WTC11 (cell line): ENCODE measurements around the gene TSPAN6. TPM values are rescaled to one million over a fixed set of nuclear protein-coding genes. Genes with fewer than 3 reads are reported as not detected.

Experiments used
- ATAC-seq: fragments of 200-7000 bp; cut with Tn5 transposase; 2 replicates; pipeline ENCODE4 v1.10.0; 2021; ENCODE audit warnings: mild to moderate bottlenecking, moderate library complexity
- CTCF ChIA-PET: fragments of 300-600 bp; sonication (Branson Sonifier 250); formaldehyde crosslinking; loops from one replicate; lab custom pipeline; 2021; ENCODE audit warnings: antibody characterized with exemption; lab: Charles Lee
- POLR2A ChIA-PET: fragments of 350-600 bp; sonication (Branson Sonifier 250); formaldehyde crosslinking; loops from one replicate; lab custom pipeline; 2021; ENCODE audit warnings: antibody characterized with exemption; lab: Charles Lee
- DNase-seq: peaks from one replicate; pipeline ENCODE4 v3.0.0; 2021; ENCODE audit warnings: low spot score
- H3K27ac Mint-ChIP-seq: 2 replicates; pipeline ENCODE4 v1.8.0; 2021; ENCODE audit warnings: mixed read lengths
- H3K27me3 Mint-ChIP-seq: 2 replicates; pipeline ENCODE4 v1.8.0; 2021; ENCODE audit warnings: low read depth, mild to moderate bottlenecking, moderate library complexity, mixed read lengths
- H3K36me3 Mint-ChIP-seq: 2 replicates; pipeline ENCODE4 v1.8.0; 2021; ENCODE audit warnings: mixed read lengths
- H3K4me1 Mint-ChIP-seq: 2 replicates; pipeline ENCODE4 v1.8.0; 2022; ENCODE audit warnings: mixed read lengths
- H3K4me3 Mint-ChIP-seq: 2 replicates; pipeline ENCODE4 v1.8.0; 2021; ENCODE audit warnings: mild to moderate bottlenecking, moderate library complexity, mixed read lengths
- H3K9me3 Mint-ChIP-seq: 2 replicates; pipeline ENCODE4 v1.8.0; 2021; ENCODE audit warnings: mixed read lengths
- AR ChIP-seq: fragments of 250-450 bp; sonication (Bioruptor Pico); IDR thresholded peaks from 2 replicates; pipeline ENCODE4 v1.9.0; 2021; ENCODE audit warnings: mild to moderate bottlenecking
- ATF3 ChIP-seq: sonication (generic); formaldehyde crosslinking; conservative IDR thresholded peaks from 2 replicates; pipeline ENCODE4 v1.8.1; 2022; ENCODE audit warnings: mild to moderate bottlenecking, missing genetic modification reagents
- ATF6 ChIP-seq: sonication (generic); formaldehyde crosslinking; IDR thresholded peaks from 2 replicates; pipeline ENCODE4 v1.8.1; 2023; ENCODE audit warnings: mild to moderate bottlenecking, missing genetic modification reagents
- E2F5 ChIP-seq: sonication (generic); formaldehyde crosslinking; IDR thresholded peaks from 2 replicates; pipeline ENCODE4 v1.8.1; 2022; ENCODE audit warnings: mild to moderate bottlenecking, moderate library complexity, missing genetic modification reagents
- EMX1 ChIP-seq: fragments of 250-450 bp; sonication (Bioruptor Pico); IDR thresholded peaks from 2 replicates; pipeline ENCODE4 v1.8.0; 2021; ENCODE audit warnings: mild to moderate bottlenecking
- FOXJ3 ChIP-seq: sonication (generic); formaldehyde crosslinking; IDR thresholded peaks from 2 replicates; pipeline ENCODE4 v1.9.0; 2021; ENCODE audit warnings: missing genetic modification reagents, mild to moderate bottlenecking, borderline replicate concordance
- FOXP4 ChIP-seq: sonication (generic); formaldehyde crosslinking; IDR thresholded peaks from 2 replicates; pipeline ENCODE4 v1.8.0; 2022; ENCODE audit warnings: mild to moderate bottlenecking, missing genetic modification reagents
- HMGXB4 ChIP-seq: sonication (generic); formaldehyde crosslinking; IDR thresholded peaks from 2 replicates; pipeline ENCODE4 v1.8.1; 2023; ENCODE audit warnings: mild to moderate bottlenecking, moderate library complexity, missing genetic modification reagents
- NR1H2 ChIP-seq: sonication (generic); formaldehyde crosslinking; IDR thresholded peaks from 2 replicates; pipeline ENCODE4 v1.9.0; 2021; ENCODE audit warnings: mild to moderate bottlenecking, moderate library complexity, missing genetic modification reagents
- PREB ChIP-seq: sonication (generic); formaldehyde crosslinking; IDR thresholded peaks from 2 replicates; pipeline ENCODE4 v1.8.1; 2022; ENCODE audit warnings: mild to moderate bottlenecking, missing genetic modification reagents, moderate library complexity, borderline replicate concordance
- STAT6 ChIP-seq: sonication (generic); formaldehyde crosslinking; conservative IDR thresholded peaks from 2 replicates; pipeline ENCODE4 v1.8.1; 2023; ENCODE audit warnings: mild to moderate bottlenecking, low read depth, missing genetic modification reagents, moderate library complexity
- TP53 ChIP-seq: sonication (generic); formaldehyde crosslinking; IDR thresholded peaks from 2 replicates; pipeline ENCODE4 v1.8.1; 2023; ENCODE audit warnings: mild to moderate bottlenecking, missing genetic modification reagents
- ZBTB21 ChIP-seq: sonication (generic); formaldehyde crosslinking; IDR thresholded peaks from 2 replicates; pipeline ENCODE4 v1.8.1; 2023; ENCODE audit warnings: mild to moderate bottlenecking, missing genetic modification reagents, borderline replicate concordance
- ZNF121 ChIP-seq: sonication (generic); formaldehyde crosslinking; IDR thresholded peaks from 2 replicates; pipeline ENCODE4 v1.8.0; 2023; ENCODE audit warnings: missing genetic modification reagents
- ZNF232 ChIP-seq: sonication (generic); formaldehyde crosslinking; IDR thresholded peaks from 2 replicates; pipeline ENCODE4 v1.8.0; 2022; ENCODE audit warnings: mild to moderate bottlenecking, missing genetic modification reagents
- ZNF263 ChIP-seq: sonication (generic); formaldehyde crosslinking; IDR thresholded peaks from 2 replicates; pipeline ENCODE4 v1.8.1; 2022; ENCODE audit warnings: low read depth, mild to moderate bottlenecking, moderate library complexity, missing genetic modification reagents
- total RNA-seq: library from RNA; stranded (reverse); gene quantifications from 3 replicates; pipeline ENCODE4 v1.2.3, GENCODE V29; 2021

The TSPAN6 gene
- total RNA-seq, 1 experiment from 2014 or later: 47.0 TPM

- ATAC-seq (no peak), DNase-seq (no peak)
- ChIA-PET CTCF (no interaction called here), POLR2A (no interaction called here)
- peaks cover 49% of the 10 kb centered on the region for H3K4me1 Mint-ChIP-seq
- no peak overlapping the region for H3K27ac Mint-ChIP-seq
- TF ChIP-seq ATF3: no peak
- TF ChIP-seq ZNF232: no peak
- TF ChIP-seq ZNF121 (CRISPR knock-in tag): no peak
- TF ChIP-seq FOXJ3 (CRISPR knock-in tag): no peak
- no peak for TF ChIP-seq ZBTB21 (CRISPR knock-in tag)
- no peak for TF ChIP-seq ATF6 (CRISPR knock-in tag)
- no peak for TF ChIP-seq STAT6 (CRISPR knock-in tag)
- no peak for TF ChIP-seq TP53 (CRISPR knock-in tag)
- no peak for TF ChIP-seq FOXP4 (CRISPR knock-in tag)
- no peak for TF ChIP-seq PREB
- TF ChIP-seq E2F5: no peak
- TF ChIP-seq AR (CRISPR knock-in tag): no peak
- no peak for TF ChIP-seq ZNF263
- TF ChIP-seq HMGXB4 (CRISPR knock-in tag): no peak
- TF ChIP-seq NR1H2: no peak
- TF ChIP-seq EMX1: no peak
- H3K36me3 Mint-ChIP-seq: no peaks in the 10 kb centered on the region
- H3K4me3 Mint-ChIP-seq: no peak overlapping the region
- H3K27me3 Mint-ChIP-seq: no peaks in the 10 kb centered on the region
- H3K9me3 Mint-ChIP-seq: no peaks in the 10 kb centered on the region
These were observed 24.7 kb downstream of the TSPAN6 start for GRCh38 chrX:100611951-100612350.
